Measurements from ENCODE around the gene PPP4R1.

GRCh38 chr18:9536354-9537152 lies 77.8 kb downstream of the PPP4R1 start:
- TF ChIP-seq POLR2A (IDR thresholded peaks at IDR 0.05) (no peak), CTCF (IDR thresholded peaks at IDR 0.05) (no peak)
